MM.1S (cell line): ENCODE data around the gene MALRD1.

ENCODE experiments used
- DNase-seq: peaks from one replicate; pipeline ENCODE4 v3.0.0-alpha.2; 2015
- H2AFZ ChIP-seq: fragments of 300-600 bp; sonication (generic); 2 replicates; pipeline ENCODE4 v1.6.0; 2016; ENCODE audit warnings: antibody characterized with exemption, low read length
- H3F3A ChIP-seq: fragments of 300-600 bp; sonication (generic); 2 replicates; pipeline ENCODE4 v1.6.1; 2016; ENCODE audit warnings: mild to moderate bottlenecking, antibody characterized with exemption, low read length, moderate library complexity, mixed read lengths; ENCODE audit not compliant: insufficient read depth
- H3K27ac ChIP-seq: fragments of 300-600 bp; sonication (generic); 2 replicates; pipeline ENCODE4 v1.5.1; 2016; ENCODE audit warnings: mild to moderate bottlenecking, low read length
- H3K27me3 ChIP-seq: fragments of 300-600 bp; sonication (generic); replicated peaks from 2 replicates; pipeline ENCODE4 v1.6.0; 2016; ENCODE audit warnings: low read length; ENCODE audit not compliant: insufficient read depth
- H3K36me3 ChIP-seq: fragments of 300-600 bp; sonication (generic); replicated peaks from 2 replicates; pipeline ENCODE4 v1.6.1; 2016; ENCODE audit warnings: mild to moderate bottlenecking, low read length, mixed read lengths; ENCODE audit not compliant: insufficient read depth
- H3K4me1 ChIP-seq: fragments of 300-600 bp; sonication (generic); 2 replicates; pipeline ENCODE4 v1.6.1; 2016; ENCODE audit warnings: low read length, mixed read lengths
- H3K4me2 ChIP-seq: fragments of 300-600 bp; sonication (generic); 2 replicates; pipeline ENCODE4 v1.6.0; 2016; ENCODE audit warnings: low read depth, low read length
- H3K4me3 ChIP-seq: fragments of 300-600 bp; sonication (generic); 2 replicates; pipeline ENCODE4 v1.5.1; 2016; ENCODE audit warnings: low read length, mixed read lengths
- H3K79me2 ChIP-seq: fragments of 300-600 bp; sonication (generic); 2 replicates; pipeline ENCODE4 v1.6.1; 2016; ENCODE audit warnings: mixed run types, low read length, mixed read lengths
- H3K9ac ChIP-seq: fragments of 300-600 bp; sonication (generic); 2 replicates; pipeline ENCODE4 v1.6.1; 2016; ENCODE audit warnings: low read length, mixed read lengths
- H3K9me2 ChIP-seq: fragments of 300-600 bp; sonication (generic); replicated peaks from 2 replicates; pipeline ENCODE4 v1.6.1; 2016; ENCODE audit warnings: mild to moderate bottlenecking, low read length, mixed read lengths; ENCODE audit not compliant: insufficient read depth
- H3K9me3 ChIP-seq: fragments of 300-600 bp; sonication (generic); replicated peaks from 2 replicates; pipeline ENCODE4 v1.6.1; 2016; ENCODE audit warnings: mild to moderate bottlenecking, low read length, mixed read lengths; ENCODE audit not compliant: insufficient read depth
- H4K20me1 ChIP-seq: fragments of 300-600 bp; sonication (generic); 2 replicates; pipeline ENCODE4 v1.6.1; 2016; ENCODE audit warnings: mild to moderate bottlenecking, low read length, moderate library complexity, mixed read lengths; ENCODE audit not compliant: insufficient read depth
- CTCF ChIP-seq: fragments of 300-600 bp; sonication (generic); IDR thresholded peaks from 2 replicates; pipeline ENCODE4 v1.5.1; 2016; ENCODE audit warnings: antibody characterized with exemption, low read length, mixed read lengths
- EZH2 ChIP-seq: fragments of 300-600 bp; sonication (generic); optimal IDR thresholded peaks from 2 replicates; pipeline ENCODE3; 2017; ENCODE audit warnings: low read depth, mild to moderate bottlenecking, antibody characterized with exemption, low read length, mixed read lengths
- EZH2phosphoT487 ChIP-seq: fragments of 300-600 bp; sonication (generic); IDR thresholded peaks from 2 replicates; pipeline ENCODE4 v1.6.1; 2018; ENCODE audit warnings: antibody characterized with exemption, low read length

MALRD1 gene

GRCh38 chr10:19488592-19489280 lies 440.1 kb downstream of the MALRD1 start:
- Histone ChIP-seq H3K9ac (peak overlapping the region; percentile 9; the same call in 1 of the 2 replicates), H4K20me1 (no peaks in the 10 kb centered on the region), H3K27ac (no peak overlapping the region), H3K9me3 (no peaks in the 10 kb centered on the region), H3K36me3 (no peaks in the 10 kb centered on the region), H3K4me1 (no peaks in the 10 kb centered on the region; the same call in 1 of the 2 replicates), H3F3A (no peaks in the 10 kb centered on the region), H3K79me2 (no peaks in the 10 kb centered on the region), H3K9me2 (no peaks in the 10 kb centered on the region), H3K27me3 (no peaks in the 10 kb centered on the region), H3K4me2 (peak overlapping the region; percentile 21; the same call in 1 of the 2 replicates), H2AFZ (peak overlapping the region; percentile 24), H3K4me3 (no peak overlapping the region)
- TF ChIP-seq CTCF (no peak), EZH2 (no peak)
- DNase-seq, result no peak

GRCh38 chr10:19491166-19491565 lies 442.6 kb downstream of the MALRD1 start:
- no peak overlapping the region for H2AFZ ChIP-seq
- H3K27ac ChIP-seq, result no peak overlapping the region
- no peak overlapping the region for H3K4me3 ChIP-seq
- H3K36me3 ChIP-seq, result no peaks in the 10 kb centered on the region
- no peaks in the 10 kb centered on the region for H4K20me1 ChIP-seq
- no peak for DNase-seq
- no peaks in the 10 kb centered on the region for H3K27me3 ChIP-seq
- H3K4me2 ChIP-seq, result no peak overlapping the region
- no peak overlapping the region for H3K9ac ChIP-seq
- no peaks in the 10 kb centered on the region for H3K9me2 ChIP-seq
- TF ChIP-seq EZH2, result no peak
- TF ChIP-seq EZH2phosphoT487, result no peak
- no peak for TF ChIP-seq CTCF
- no peaks in the 10 kb centered on the region for H3F3A ChIP-seq
- H3K79me2 ChIP-seq, result no peaks in the 10 kb centered on the region
- H3K4me1 ChIP-seq, result no peaks in the 10 kb centered on the region; the same call in 1 of the 2 replicates
- no peaks in the 10 kb centered on the region for H3K9me3 ChIP-seq

DNA sequence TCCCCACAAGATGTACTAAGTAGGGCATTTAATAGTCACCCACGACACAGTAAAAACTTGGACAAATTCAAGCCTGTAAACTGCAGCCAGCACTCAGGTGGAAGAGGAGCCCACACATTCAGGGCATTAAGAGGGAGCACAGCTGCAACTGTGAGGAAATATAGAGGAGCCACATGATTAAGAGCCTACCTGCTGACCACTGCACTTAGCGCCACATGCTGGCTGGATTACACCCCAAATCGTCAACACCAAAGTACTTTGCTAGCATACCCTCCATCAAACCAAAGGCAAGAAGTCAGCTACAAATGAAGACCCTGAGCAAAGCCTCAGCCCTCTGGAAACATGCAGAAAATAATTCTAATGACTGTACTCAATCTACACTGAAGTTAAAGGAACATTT lies 445.3 kb downstream of the MALRD1 start:
- no peak for DNase-seq
- H3K79me2 ChIP-seq, result no peaks in the 10 kb centered on the region
- H3K36me3 ChIP-seq, result no peaks in the 10 kb centered on the region
- no peaks in the 10 kb centered on the region for H4K20me1 ChIP-seq
- H3K9me2 ChIP-seq, result no peaks in the 10 kb centered on the region
- H3K9ac ChIP-seq, result no peak overlapping the region
- no peaks in the 10 kb centered on the region for H3K9me3 ChIP-seq
- no peak overlapping the region for H3K4me3 ChIP-seq
- no peak overlapping the region for H3K4me2 ChIP-seq
- H3F3A ChIP-seq, result no peaks in the 10 kb centered on the region
- no peak overlapping the region for H2AFZ ChIP-seq
- no peak for TF ChIP-seq EZH2
- TF ChIP-seq CTCF, result no peak
- TF ChIP-seq EZH2phosphoT487, result no peak
- no peak overlapping the region for H3K27ac ChIP-seq
- no peaks in the 10 kb centered on the region for H3K4me1 ChIP-seq
- no peaks in the 10 kb centered on the region for H3K27me3 ChIP-seq
